Mucosa of gallbladder (tissue), 1 donor: ENCODE measurements around the gene VSTM4. TPM values are rescaled to one million over a fixed set of nuclear protein-coding genes. Genes with fewer than 3 reads are reported as not detected.

Experiments used
- DNase-seq: peaks from one replicate; pipeline ENCODE4 v3.0.0-alpha.2; 2020; ENCODE audit warnings: low spot score
- total RNA-seq: library from RNA; stranded (reverse); gene quantifications from one replicate; pipeline ENCODE4 v1.2.1, GENCODE V29; 2021
- donor health status: DM: no; HTN: no; CAD: no.

VSTM4 gene
- total RNA-seq, 1 donor from 2014 or later: 13.1 TPM

GRCh38 chr10:49091450-49092210 lies 23.7 kb downstream of the VSTM4 start:
- no peak for DNase-seq

DNA sequence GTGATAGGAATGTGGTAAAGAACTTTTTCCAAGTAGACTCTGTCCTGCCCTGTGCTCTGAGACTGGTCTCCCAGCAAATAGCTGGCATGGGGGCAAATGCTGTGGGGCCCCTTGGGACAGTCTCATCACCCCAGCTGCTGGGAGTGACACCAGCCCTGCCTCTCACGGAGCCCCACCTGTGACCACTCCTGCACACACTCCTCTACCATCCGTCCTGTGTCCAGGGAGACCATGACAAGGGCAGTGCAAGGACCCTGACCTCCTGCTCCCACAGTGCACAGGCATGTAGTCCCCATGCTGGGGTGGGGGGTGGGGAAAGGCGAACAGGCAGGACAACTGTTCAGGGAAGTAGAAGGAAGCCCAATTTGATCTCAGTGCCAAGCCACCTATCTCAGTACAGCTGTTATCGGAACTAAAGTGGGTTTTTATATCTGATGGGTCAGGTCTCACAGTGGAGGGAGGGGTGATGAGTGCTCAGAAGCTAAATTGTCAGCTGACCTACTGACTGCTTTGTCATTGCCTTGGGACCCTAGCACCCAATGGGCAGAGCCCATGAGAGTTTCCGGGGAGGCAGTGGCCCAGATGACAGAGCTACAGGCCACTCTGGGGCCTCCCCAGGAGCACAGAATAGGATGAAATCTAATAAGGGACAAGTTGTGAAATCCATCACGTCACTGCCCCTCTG lies 24.5 kb downstream of the VSTM4 start:
- no peak for DNase-seq

- DNase-seq: no peak
Measured at GRCh38 chr10:49090189-49090575, 25.1 kb downstream of the VSTM4 start.

DNA sequence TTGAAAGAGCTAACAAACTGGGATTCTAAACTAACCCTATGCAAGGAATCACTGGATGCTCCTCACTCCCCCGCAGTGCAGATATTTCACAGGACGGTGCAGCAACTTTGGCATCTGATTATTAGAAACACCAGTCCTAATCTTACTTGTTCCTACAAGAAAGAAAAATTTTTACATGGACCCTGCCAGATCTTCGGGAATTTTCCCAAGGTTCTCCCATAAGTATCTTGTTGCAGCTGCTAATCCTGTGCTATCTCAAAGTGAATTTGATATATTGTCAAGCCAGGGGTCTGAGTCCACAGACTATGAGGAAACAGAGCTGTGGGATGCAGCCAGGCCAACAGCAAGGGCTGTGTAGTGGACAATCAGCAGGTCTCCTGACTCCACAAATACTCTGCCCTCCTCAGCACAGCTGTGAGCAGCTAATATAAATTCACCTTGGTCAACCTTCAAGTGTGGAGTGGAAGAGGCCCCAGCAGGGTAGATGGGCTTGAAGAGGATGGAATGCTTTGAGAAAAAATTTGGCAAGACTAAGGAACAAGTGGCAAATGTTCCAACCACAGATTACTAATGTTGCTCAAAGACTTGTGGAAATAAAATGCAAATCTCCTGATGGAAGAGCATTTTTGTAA lies 25.6 kb downstream of the VSTM4 start:
- DNase-seq: no peak

DNA sequence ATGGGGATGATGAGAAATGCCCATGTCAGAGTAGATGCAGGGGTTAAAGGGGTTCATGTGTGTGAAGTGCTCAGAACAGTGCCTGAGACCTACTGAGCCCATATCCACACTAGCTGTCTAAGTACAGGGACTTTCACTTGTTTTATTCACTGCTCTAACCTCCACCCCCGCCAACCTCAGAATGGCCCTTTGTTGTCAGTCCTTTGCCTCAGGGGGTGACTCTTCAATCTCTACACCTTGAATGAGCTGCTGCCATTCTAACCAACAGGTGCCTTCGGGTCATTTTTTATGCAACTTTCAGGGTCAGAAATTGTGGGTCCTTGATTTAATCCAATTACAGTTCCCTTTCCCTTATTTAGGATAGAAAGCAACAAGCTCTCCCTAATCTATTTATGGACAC lies 26.2 kb downstream of the VSTM4 start:
- no peak for DNase-seq

DNA sequence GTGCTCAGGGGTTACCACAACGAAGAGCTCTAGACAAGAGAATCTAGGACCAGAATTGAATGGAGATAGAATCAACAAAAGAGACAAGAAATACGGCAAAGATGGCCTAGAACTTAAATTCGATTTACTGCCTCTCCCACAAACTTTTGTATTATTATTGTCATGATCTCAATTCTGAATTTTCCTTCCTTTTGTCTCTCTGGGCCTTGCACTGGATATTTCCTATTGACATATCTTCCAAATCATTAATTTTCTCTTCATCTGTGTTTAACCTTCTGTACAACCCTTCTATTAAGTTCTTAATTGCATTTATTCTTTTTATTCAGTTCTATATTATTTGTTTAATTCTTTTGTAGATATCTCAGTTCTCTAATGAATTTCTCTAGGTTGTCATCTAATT lies 28.4 kb downstream of the VSTM4 start:
- DNase-seq: no peak

GRCh38 chr10:49083261-49083660 lies 32.1 kb downstream of the VSTM4 start:
- peak; percentile 26 for DNase-seq

- DNase-seq: no peak
Measured at GRCh38 chr10:49082766-49083165, 32.6 kb downstream of the VSTM4 start.

GRCh38 chr10:49081547-49082275 lies 33.6 kb downstream of the VSTM4 start:
- no peak for DNase-seq

- no peak for DNase-seq
Measured at GRCh38 chr10:49080965-49081364, 34.4 kb downstream of the VSTM4 start.

- no peak for DNase-seq
Measured at GRCh38 chr10:49080071-49080470, 35.3 kb downstream of the VSTM4 start.

GRCh38 chr10:49079499-49079898 lies 35.8 kb downstream of the VSTM4 start:
- no peak for DNase-seq

- DNase-seq: no peak
Measured at GRCh38 chr10:49079072-49079471, 36.2 kb downstream of the VSTM4 start.

- no peak for DNase-seq
Measured at GRCh38 chr10:49078433-49078832, 36.9 kb downstream of the VSTM4 start.

DNA sequence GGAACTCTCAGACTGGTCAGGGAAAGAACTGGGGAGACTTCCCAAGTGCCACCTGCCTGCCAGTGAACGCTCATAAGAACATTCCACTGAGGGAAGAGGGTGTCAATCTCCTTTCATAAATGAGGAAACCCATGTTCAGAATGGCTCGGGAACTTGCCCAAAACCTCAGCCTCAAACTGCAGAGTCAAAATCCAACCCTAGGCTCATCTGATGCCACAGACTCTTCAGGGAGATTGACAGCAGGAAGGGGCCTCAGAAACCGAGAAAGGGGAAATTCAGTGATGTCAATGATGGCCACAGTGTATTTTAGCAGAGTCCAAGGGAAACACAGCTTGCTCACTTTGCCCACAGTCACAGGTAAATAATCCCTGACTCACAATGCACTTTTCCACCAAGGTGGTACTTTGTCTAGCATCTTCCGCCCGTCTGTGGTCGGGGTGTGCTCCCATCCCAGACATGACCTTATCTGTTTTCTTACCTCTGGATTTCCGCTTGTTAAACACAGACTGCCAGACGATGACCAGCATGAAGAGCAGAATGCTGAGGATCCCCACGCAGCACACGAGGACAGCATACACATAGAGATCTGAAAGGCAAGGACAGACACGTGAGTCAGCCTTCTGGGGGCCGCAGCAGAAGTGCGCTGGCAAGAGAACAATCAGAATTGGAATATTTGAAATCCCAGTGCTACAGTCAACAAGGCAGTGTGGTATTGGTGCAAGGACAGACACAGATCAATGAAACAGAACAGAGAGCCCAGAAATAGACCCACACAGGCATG lies 38.4 kb downstream of the VSTM4 start:
- peak; percentile 9 for DNase-seq

DNA sequence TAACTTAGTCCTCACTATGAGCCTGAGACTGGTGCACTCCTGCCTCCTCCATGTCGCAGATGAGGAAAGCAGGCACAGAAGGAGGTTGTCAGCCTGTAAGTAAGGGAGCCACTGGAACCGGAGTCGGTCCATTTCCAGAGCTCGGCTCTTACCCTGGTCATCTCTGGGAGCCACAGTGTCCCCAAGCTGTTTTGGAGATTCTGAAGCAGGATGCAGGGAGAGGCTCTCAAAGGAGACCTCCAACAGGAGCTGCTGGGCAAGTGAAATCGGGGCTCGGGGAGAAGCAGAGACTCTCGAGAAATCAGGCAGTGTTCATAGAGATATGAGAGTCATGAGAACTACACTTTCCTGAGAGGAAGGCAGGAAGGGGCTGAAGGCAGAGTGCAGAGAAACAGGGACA lies 39.0 kb downstream of the VSTM4 start:
- no peak for DNase-seq

GRCh38 chr10:49075743-49076142 lies 39.6 kb downstream of the VSTM4 start:
- peak; percentile 7 for DNase-seq

DNA sequence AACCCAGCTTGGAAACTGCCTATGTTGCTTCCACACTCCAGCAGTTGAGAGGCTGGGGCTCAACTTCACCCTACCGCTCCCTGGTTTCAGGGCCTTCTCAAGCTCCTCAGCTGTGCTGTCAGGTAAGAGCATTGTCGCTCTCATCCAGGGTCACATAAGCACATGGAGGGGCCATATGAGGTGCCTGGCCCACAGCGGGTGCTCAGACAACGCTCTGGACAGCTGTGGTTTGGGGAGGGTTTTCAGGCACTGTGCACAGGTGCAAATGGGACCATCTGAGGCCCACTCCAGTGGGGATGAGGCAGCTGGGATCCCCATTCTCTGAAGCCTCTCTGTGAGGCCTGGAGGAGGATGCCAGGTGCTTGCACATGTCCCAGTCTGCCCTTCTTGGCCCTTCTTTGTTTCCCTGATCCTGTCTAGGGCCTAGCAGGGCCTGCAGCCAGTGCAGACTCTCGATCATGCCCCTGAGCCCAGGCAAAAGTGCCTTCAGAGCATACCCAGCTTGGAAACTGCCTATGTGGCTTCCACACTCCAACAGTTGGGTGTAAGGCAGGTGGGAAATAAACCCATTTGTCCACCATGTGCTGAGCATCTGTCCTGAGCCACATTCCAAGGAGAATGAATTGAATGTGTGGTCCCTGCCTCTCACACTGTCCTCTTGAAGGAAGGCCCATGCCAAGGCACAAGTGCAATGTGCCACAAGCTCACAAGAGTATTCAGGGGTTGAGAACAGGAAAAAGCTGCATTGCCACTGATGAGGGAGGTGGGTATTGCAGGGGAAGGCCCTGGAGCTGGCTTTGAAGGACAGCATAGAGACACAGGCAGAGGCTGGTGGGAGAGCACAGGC lies 40.3 kb downstream of the VSTM4 start:
- peak; percentile 8 for DNase-seq

- DNase-seq: peak; percentile 9
Measured at GRCh38 chr10:49072166-49072885, 43.0 kb downstream of the VSTM4 start.
